ENCODE results near the gene AGFG1. TPM values are rescaled to one million over a fixed set of nuclear protein-coding genes. Genes with fewer than 3 reads are reported as not detected.
A peak's percentile ranks its signal among the peaks of the same experiment; 100 is the strongest.

Gene AGFG1
- total RNA-seq, 1 donor from 2014 or later, result 84.1 TPM

DNA sequence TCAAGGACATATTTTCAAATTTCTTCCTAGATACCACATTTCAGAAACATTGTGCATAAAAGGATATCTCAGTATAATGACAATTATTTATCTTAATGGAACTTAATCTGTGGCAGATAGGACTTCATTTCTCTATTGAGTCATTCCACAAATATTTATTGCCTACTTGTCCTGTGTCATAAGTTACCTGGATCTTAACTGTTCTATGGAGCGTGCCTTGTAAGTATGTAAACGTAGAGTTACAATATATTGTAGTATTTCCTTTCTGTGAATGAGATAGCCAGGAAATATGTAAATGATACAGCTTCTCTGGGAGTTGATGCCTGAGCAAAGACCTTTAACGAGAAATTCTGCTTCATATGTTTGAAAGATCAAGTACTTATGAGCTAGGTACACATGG lies 2.5 kb downstream of the AGFG1 start:
- Mint-ChIP-seq H3K9me3 (ENCODE audit: unreplicated experiment) (no peaks in the 10 kb centered on the region), H3K27ac (ENCODE audit: unreplicated experiment) (no peak overlapping the region), H3K4me3 (ENCODE audit: unreplicated experiment) (peak overlapping the region; percentile 97), H3K4me1 (ENCODE audit: low read depth, unreplicated experiment) (peaks cover 14% of the 10 kb centered on the region), H3K36me3 (ENCODE audit: low read depth, unreplicated experiment) (no peaks in the 10 kb centered on the region), H3K27me3 (ENCODE audit: low read depth, unreplicated experiment) (no peaks in the 10 kb centered on the region)
- H3K4me2 ChIP-seq (ENCODE audit: low read length), result peak overlapping the region; percentile 93
- DNase-seq (ENCODE audit: low read depth) (no peak), FAIRE-seq (no peak)
- no peak for TF ChIP-seq EZH2 (IDR thresholded peaks at IDR 0.05; ENCODE audit: insufficient read depth, low read length)
- no peak for TF ChIP-seq CTCF (IDR thresholded peaks at IDR 0.05; ENCODE audit: insufficient read depth, low read depth, low read length)
- no peaks in the 10 kb centered on the region for H3K27me3 ChIP-seq (ENCODE audit: insufficient read depth, low read length)
- H3K27ac ChIP-seq (ENCODE audit: low read depth, low read length), result no peak overlapping the region
- no peak overlapping the region for H3K9ac ChIP-seq (ENCODE audit: low read length)
- no peak overlapping the region for H3K4me3 ChIP-seq (ENCODE audit: insufficient read depth, low read depth, low read length)
- no peaks in the 10 kb centered on the region for H3K9me3 ChIP-seq (ENCODE audit: insufficient read depth, low read depth, low read length)
- peaks cover 13% of the 10 kb centered on the region for H3K4me1 ChIP-seq (ENCODE audit: insufficient read depth, low read length)
- H3K36me3 ChIP-seq (ENCODE audit: insufficient read depth, low read length), result no peaks in the 10 kb centered on the region
- H4K20me1 ChIP-seq (ENCODE audit: insufficient read depth, low read length), result peaks cover 62% of the 10 kb centered on the region
- H2AFZ ChIP-seq (ENCODE audit: low read depth, low read length), result no peak overlapping the region
- peaks cover 71% of the 10 kb centered on the region for H3K79me2 ChIP-seq (ENCODE audit: insufficient read depth, low read length)

- H3K9me3 ChIP-seq (ENCODE audit: insufficient read depth, low read depth, low read length), result no peaks in the 10 kb centered on the region
- peaks cover 87% of the 10 kb centered on the region for H4K20me1 ChIP-seq (ENCODE audit: insufficient read depth, low read length)
- no peak overlapping the region for H3K4me3 ChIP-seq (ENCODE audit: insufficient read depth, low read depth, low read length)
- no peak overlapping the region for H3K4me3 Mint-ChIP-seq (ENCODE audit: unreplicated experiment)
- H3K4me2 ChIP-seq (ENCODE audit: low read length), result no peak overlapping the region
- no peaks in the 10 kb centered on the region for H3K9me3 Mint-ChIP-seq (ENCODE audit: unreplicated experiment)
- FAIRE-seq (no peak), DNase-seq (ENCODE audit: low read depth) (no peak)
- peaks cover 99% of the 10 kb centered on the region for H3K79me2 ChIP-seq (ENCODE audit: insufficient read depth, low read length)
- H3K9ac ChIP-seq (ENCODE audit: low read length), result no peak overlapping the region
- H3K27me3 Mint-ChIP-seq (ENCODE audit: low read depth, unreplicated experiment), result no peaks in the 10 kb centered on the region
- no peaks in the 10 kb centered on the region for H3K27me3 ChIP-seq (ENCODE audit: insufficient read depth, low read length)
- no peak for TF ChIP-seq EZH2 (IDR thresholded peaks at IDR 0.05; ENCODE audit: insufficient read depth, low read length)
- TF ChIP-seq CTCF (IDR thresholded peaks at IDR 0.05; ENCODE audit: insufficient read depth, low read depth, low read length), result no peak
- peaks cover 13% of the 10 kb centered on the region for H3K4me1 ChIP-seq (ENCODE audit: insufficient read depth, low read length)
- no peaks in the 10 kb centered on the region for H3K36me3 ChIP-seq (ENCODE audit: insufficient read depth, low read length)
- H2AFZ ChIP-seq (ENCODE audit: low read depth, low read length), result no peak overlapping the region
- no peaks in the 10 kb centered on the region for H3K36me3 Mint-ChIP-seq (ENCODE audit: low read depth, unreplicated experiment)
- peaks cover 26% of the 10 kb centered on the region for H3K4me1 Mint-ChIP-seq (ENCODE audit: low read depth, unreplicated experiment)
- peak overlapping the region; percentile 77 for H3K27ac Mint-ChIP-seq (ENCODE audit: unreplicated experiment)
- no peak overlapping the region for H3K27ac ChIP-seq (ENCODE audit: low read depth, low read length)
Measured at GRCh38 chr2:227477291-227477690, 5.3 kb downstream of the AGFG1 start.

DNA sequence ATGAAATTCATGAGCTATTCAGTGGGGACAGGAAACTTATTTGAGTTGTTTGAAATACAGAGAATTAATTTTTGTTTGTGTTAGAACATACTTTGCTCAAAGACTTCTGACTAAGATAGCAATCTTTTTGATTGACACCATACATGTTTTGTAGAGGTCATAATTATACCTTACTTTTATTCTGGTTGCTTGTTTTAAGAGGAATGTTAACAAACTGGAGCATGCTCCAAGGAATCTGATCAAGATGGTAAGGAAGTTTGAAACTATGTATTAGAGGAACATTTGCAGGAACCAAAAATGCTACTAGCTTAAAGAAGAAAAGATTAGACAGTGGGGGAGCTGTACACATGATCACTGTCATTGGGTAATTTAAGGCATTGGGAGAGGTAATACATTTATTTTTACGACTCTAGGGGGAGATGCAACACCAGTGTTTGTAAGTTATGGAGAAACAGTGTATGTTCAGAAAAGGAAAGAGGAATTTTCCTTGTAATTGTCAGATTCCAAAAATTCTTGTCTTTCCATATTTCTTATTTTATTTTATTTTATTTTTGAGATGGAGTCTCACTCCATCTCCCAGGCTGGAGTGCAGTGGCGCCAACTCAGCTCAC lies 8.0 kb downstream of the AGFG1 start:
- H3K9me3 Mint-ChIP-seq (ENCODE audit: unreplicated experiment), result no peaks in the 10 kb centered on the region
- Histone ChIP-seq H2AFZ (ENCODE audit: low read depth, low read length) (no peak overlapping the region), H3K27ac (ENCODE audit: low read depth, low read length) (no peak overlapping the region), H3K9me3 (ENCODE audit: insufficient read depth, low read depth, low read length) (no peaks in the 10 kb centered on the region), H3K4me2 (ENCODE audit: low read length) (no peak overlapping the region), H3K27me3 (ENCODE audit: insufficient read depth, low read length) (no peaks in the 10 kb centered on the region), H3K4me3 (ENCODE audit: insufficient read depth, low read depth, low read length) (no peak overlapping the region), H3K79me2 (ENCODE audit: insufficient read depth, low read length) (peaks cover 99% of the 10 kb centered on the region), H4K20me1 (ENCODE audit: insufficient read depth, low read length) (peaks cover 93% of the 10 kb centered on the region), H3K36me3 (ENCODE audit: insufficient read depth, low read length) (no peaks in the 10 kb centered on the region), H3K9ac (ENCODE audit: low read length) (no peak overlapping the region), H3K4me1 (ENCODE audit: insufficient read depth, low read length) (no peaks in the 10 kb centered on the region)
- no peak overlapping the region for H3K27ac Mint-ChIP-seq (ENCODE audit: unreplicated experiment)
- H3K36me3 Mint-ChIP-seq (ENCODE audit: low read depth, unreplicated experiment), result no peaks in the 10 kb centered on the region
- peaks cover 27% of the 10 kb centered on the region for H3K4me1 Mint-ChIP-seq (ENCODE audit: low read depth, unreplicated experiment)
- peak; percentile 16 for TF ChIP-seq CTCF (IDR thresholded peaks at IDR 0.05; ENCODE audit: insufficient read depth, low read depth, low read length)
- no peak for TF ChIP-seq EZH2 (IDR thresholded peaks at IDR 0.05; ENCODE audit: insufficient read depth, low read length)
- no peak overlapping the region for H3K4me3 Mint-ChIP-seq (ENCODE audit: unreplicated experiment)
- FAIRE-seq (no peak), DNase-seq (ENCODE audit: low read depth) (no peak)
- no peaks in the 10 kb centered on the region for H3K27me3 Mint-ChIP-seq (ENCODE audit: low read depth, unreplicated experiment)

Data from astrocyte (in vitro differentiated cells and primary cell).